ENCODE results near the gene MAGI2. TPM values are rescaled to one million over a fixed set of nuclear protein-coding genes. Genes with fewer than 3 reads are reported as not detected.

The MAGI2 gene
- total and polyA plus RNA-seq, 4 donors, result 0.37 to 4.1 (median 1.4) TPM

DNA sequence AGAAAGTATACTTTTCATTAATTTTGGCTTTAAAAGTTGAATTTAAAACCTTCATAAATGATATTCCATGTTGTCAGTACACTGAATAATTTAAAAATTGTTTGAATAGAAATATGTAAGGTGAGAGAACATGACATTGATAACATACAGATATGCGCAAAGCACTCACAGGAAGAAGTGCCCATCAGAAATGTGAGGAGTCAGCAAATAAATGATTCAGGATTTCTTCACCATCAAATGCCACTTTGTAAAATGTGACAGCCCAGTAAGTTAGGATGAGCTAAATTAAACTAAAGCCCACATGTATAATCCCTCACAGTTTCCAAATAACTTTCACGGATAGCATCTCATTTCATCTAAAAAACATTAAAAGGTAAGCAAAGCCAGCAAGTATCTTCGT is 417.6 kb downstream of the MAGI2 start:
- no peak for DNase-seq (ENCODE audit: low spot score)
- Histone ChIP-seq H3K27me3 (ENCODE audit: control insufficient read depth in 4 of 4, insufficient read depth in 4 of 4, low read length in 3 of 4) (no peaks in the 10 kb centered on the region), H3K4me1 (ENCODE audit: control insufficient read depth in 4 of 4, insufficient read depth in 4 of 4, low read length in 3 of 4) (no peaks in the 10 kb centered on the region), H3K4me3 (ENCODE audit: low read depth in 1 of 3, low read length in 3 of 3) (no peak overlapping the region), H3K27ac (ENCODE audit: low read depth in 1 of 2, low read length in 2 of 2) (no peak overlapping the region), H3K9me3 (ENCODE audit: control insufficient read depth in 4 of 4, low read length in 3 of 4) (no peaks in the 10 kb centered on the region), H3K36me3 (ENCODE audit: control insufficient read depth in 4 of 4, insufficient read depth in 3 of 4, low read depth in 1 of 4, low read length in 3 of 4) (no peaks in the 10 kb centered on the region), H3K9ac (ENCODE audit: low read depth in 1 of 2, low read length in 2 of 2) (no peak overlapping the region)
- TF ChIP-seq HNF4A (conservative IDR thresholded peaks at IDR 0.05), result no peak
- no peak for TF ChIP-seq HNF4G (IDR thresholded peaks at IDR 0.05)
- TF ChIP-seq, protein P1, sequence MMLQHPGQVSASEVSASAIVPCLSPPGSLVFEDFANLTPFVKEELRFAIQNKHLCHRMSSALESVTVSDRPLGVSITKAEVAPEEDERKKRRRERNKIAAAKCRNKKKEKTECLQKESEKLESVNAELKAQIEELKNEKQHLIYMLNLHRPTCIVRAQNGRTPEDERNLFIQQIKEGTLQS (IDR thresholded peaks at IDR 0.05), result no peak
- TF ChIP-seq NR2F2 (IDR thresholded peaks at IDR 0.05), result no peak
- no peak for TF ChIP-seq SP1 (IDR thresholded peaks at IDR 0.05)
- TF ChIP-seq FOXA1 (IDR thresholded peaks at IDR 0.05), result no peak
- TF ChIP-seq TAF1 (conservative IDR thresholded peaks at IDR 0.05), result no peak
- TF ChIP-seq, protein P2, sequence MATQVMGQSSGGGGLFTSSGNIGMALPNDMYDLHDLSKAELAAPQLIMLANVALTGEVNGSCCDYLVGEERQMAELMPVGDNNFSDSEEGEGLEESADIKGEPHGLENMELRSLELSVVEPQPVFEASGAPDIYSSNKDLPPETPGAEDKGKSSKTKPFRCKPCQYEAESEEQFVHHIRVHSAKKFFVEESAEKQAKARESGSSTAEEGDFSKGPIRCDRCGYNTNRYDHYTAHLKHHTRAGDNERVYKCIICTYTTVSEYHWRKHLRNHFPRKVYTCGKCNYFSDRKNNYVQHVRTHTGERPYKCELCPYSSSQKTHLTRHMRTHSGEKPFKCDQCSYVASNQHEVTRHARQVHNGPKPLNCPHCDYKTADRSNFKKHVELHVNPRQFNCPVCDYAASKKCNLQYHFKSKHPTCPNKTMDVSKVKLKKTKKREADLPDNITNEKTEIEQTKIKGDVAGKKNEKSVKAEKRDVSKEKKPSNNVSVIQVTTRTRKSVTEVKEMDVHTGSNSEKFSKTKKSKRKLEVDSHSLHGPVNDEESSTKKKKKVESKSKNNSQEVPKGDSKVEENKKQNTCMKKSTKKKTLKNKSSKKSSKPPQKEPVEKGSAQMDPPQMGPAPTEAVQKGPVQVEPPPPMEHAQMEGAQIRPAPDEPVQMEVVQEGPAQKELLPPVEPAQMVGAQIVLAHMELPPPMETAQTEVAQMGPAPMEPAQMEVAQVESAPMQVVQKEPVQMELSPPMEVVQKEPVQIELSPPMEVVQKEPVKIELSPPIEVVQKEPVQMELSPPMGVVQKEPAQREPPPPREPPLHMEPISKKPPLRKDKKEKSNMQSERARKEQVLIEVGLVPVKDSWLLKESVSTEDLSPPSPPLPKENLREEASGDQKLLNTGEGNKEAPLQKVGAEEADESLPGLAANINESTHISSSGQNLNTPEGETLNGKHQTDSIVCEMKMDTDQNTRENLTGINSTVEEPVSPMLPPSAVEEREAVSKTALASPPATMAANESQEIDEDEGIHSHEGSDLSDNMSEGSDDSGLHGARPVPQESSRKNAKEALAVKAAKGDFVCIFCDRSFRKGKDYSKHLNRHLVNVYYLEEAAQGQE (IDR thresholded peaks at IDR 0.05), result no peak
- TF ChIP-seq JUND (IDR thresholded peaks at IDR 0.05), result no peak
- TF ChIP-seq GABPA (IDR thresholded peaks at IDR 0.05 in 1 of 2, conservative IDR thresholded peaks at IDR 0.05 in 1 of 2), result no peak
- TF ChIP-seq RAD21 (IDR thresholded peaks at IDR 0.05), result no peak
- TF ChIP-seq, protein P3, sequence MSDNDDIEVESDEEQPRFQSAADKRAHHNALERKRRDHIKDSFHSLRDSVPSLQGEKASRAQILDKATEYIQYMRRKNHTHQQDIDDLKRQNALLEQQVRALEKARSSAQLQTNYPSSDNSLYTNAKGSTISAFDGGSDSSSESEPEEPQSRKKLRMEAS (IDR thresholded peaks at IDR 0.05), result no peak
- TF ChIP-seq RXRA (IDR thresholded peaks at IDR 0.05), result no peak
- TF ChIP-seq YY1 (IDR thresholded peaks at IDR 0.05), result no peak
- TF ChIP-seq FOXA2 (IDR thresholded peaks at IDR 0.05), result no peak
- TF ChIP-seq EGR1 (IDR thresholded peaks at IDR 0.05; ENCODE audit: low read depth in 2 of 2), result no peak
- TF ChIP-seq, protein P4, sequence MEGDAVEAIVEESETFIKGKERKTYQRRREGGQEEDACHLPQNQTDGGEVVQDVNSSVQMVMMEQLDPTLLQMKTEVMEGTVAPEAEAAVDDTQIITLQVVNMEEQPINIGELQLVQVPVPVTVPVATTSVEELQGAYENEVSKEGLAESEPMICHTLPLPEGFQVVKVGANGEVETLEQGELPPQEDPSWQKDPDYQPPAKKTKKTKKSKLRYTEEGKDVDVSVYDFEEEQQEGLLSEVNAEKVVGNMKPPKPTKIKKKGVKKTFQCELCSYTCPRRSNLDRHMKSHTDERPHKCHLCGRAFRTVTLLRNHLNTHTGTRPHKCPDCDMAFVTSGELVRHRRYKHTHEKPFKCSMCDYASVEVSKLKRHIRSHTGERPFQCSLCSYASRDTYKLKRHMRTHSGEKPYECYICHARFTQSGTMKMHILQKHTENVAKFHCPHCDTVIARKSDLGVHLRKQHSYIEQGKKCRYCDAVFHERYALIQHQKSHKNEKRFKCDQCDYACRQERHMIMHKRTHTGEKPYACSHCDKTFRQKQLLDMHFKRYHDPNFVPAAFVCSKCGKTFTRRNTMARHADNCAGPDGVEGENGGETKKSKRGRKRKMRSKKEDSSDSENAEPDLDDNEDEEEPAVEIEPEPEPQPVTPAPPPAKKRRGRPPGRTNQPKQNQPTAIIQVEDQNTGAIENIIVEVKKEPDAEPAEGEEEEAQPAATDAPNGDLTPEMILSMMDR (IDR thresholded peaks at IDR 0.05; ENCODE audit: low read depth, low read length, missing input control), result no peak
- TF ChIP-seq, protein P5, sequence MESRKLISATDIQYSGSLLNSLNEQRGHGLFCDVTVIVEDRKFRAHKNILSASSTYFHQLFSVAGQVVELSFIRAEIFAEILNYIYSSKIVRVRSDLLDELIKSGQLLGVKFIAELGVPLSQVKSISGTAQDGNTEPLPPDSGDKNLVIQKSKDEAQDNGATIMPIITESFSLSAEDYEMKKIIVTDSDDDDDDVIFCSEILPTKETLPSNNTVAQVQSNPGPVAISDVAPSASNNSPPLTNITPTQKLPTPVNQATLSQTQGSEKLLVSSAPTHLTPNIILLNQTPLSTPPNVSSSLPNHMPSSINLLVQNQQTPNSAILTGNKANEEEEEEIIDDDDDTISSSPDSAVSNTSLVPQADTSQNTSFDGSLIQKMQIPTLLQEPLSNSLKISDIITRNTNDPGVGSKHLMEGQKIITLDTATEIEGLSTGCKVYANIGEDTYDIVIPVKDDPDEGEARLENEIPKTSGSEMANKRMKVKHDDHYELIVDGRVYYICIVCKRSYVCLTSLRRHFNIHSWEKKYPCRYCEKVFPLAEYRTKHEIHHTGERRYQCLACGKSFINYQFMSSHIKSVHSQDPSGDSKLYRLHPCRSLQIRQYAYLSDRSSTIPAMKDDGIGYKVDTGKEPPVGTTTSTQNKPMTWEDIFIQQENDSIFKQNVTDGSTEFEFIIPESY (IDR thresholded peaks at IDR 0.05), result no peak
- 87% methylated on average over 3 of the region's 3 CpGs for WGBS

Data from liver (tissue), 9 donors.